Measurements from ENCODE around the gene MLC1.

GRCh38 chr22:50121202-50121740 lies 36.0 kb upstream of the MLC1 start:
- TF ChIP-seq ZBTB11 (tag by site-specific recombination; conservative IDR thresholded peaks at IDR 0.05; ENCODE audit: low read depth) (no peak), CTCF (tag by site-specific recombination; IDR thresholded peaks at IDR 0.05) (no peak), ZNF76 (tag by site-specific recombination; IDR thresholded peaks at IDR 0.05; ENCODE audit: borderline replicate concordance, low read depth) (no peak)

Data from HEK293 (cell line).